Activated CD8-positive, alpha-beta memory T cell treated with anti-CD3 and anti-CD28 coated beads for 1 hour (primary cell): ENCODE results near the gene MYO3B.
"Not testable (repeated sequence)": the region's sequence is repeated elsewhere in the genome, so short reads cannot be mapped to it uniquely, and the experiment has no call there.

Experiments
- DNase-seq, 2 donors: peaks; one replicate each; pipeline ENCODE4 v3.0.0-alpha.2; 2020; ENCODE audit warnings: low read depth in 1 of 2; ENCODE audit errors: extremely low read depth in 1 of 2

MYO3B gene

GRCh38 chr2:170255971-170256370, 78.0 kb downstream of the MYO3B start:
- DNase-seq, result no peak

- no peak for DNase-seq
Observed at GRCh38 chr2:170258382-170258781, 80.4 kb downstream of the MYO3B start.

- DNase-seq, result no peak
Observed at GRCh38 chr2:170260188-170260587, 82.2 kb downstream of the MYO3B start.

- no peak for DNase-seq
Observed at GRCh38 chr2:170261566-170261965, 83.6 kb downstream of the MYO3B start.

GRCh38 chr2:170262343-170262742, 84.4 kb downstream of the MYO3B start:
- no peak for DNase-seq

GRCh38 chr2:170262806-170263205, 84.9 kb downstream of the MYO3B start:
- no peak for DNase-seq

- not testable (repeated sequence) for DNase-seq
Observed at GRCh38 chr2:170263728-170264521, 86.0 kb downstream of the MYO3B start.

- DNase-seq, result no peak
Observed at GRCh38 chr2:170264522-170264860, 86.5 kb downstream of the MYO3B start.

- no peak for DNase-seq
Observed at GRCh38 chr2:170264865-170265264, 86.9 kb downstream of the MYO3B start.

- DNase-seq, result no peak
Observed at GRCh38 chr2:170265321-170265720, 87.4 kb downstream of the MYO3B start.

- no peak for DNase-seq
Observed at GRCh38 chr2:170266358-170266757, 88.4 kb downstream of the MYO3B start.

- DNase-seq, result no peak
Observed at GRCh38 chr2:170267071-170267470, 89.1 kb downstream of the MYO3B start.

- DNase-seq, result no peak
Observed at GRCh38 chr2:170270278-170270864, 92.4 kb downstream of the MYO3B start.

GRCh38 chr2:170271340-170271739, 93.4 kb downstream of the MYO3B start:
- no peak for DNase-seq

GRCh38 chr2:170276056-170276455, 98.1 kb downstream of the MYO3B start:
- no peak for DNase-seq

- no peak for DNase-seq
Observed at GRCh38 chr2:170276925-170277629, 99.1 kb downstream of the MYO3B start.

- no peak for DNase-seq
Observed at GRCh38 chr2:170277951-170278350, 100.0 kb downstream of the MYO3B start.

- DNase-seq, result not testable (repeated sequence)
Observed at GRCh38 chr2:170279615-170280014, 101.7 kb downstream of the MYO3B start.

- no peak for DNase-seq
Observed at GRCh38 chr2:170282851-170283250, 104.9 kb downstream of the MYO3B start.

GRCh38 chr2:170284205-170284604, 106.3 kb downstream of the MYO3B start:
- no peak for DNase-seq

- no peak for DNase-seq
Observed at GRCh38 chr2:170288859-170289258, 110.9 kb downstream of the MYO3B start.

- DNase-seq, result no peak
Observed at GRCh38 chr2:170291474-170291873, 113.5 kb downstream of the MYO3B start.
